Inflammatory macrophage treated with lipopolysaccharide for 1 hour (primary cell): ENCODE data around the gene CRYBG2.
"Not testable (repeated sequence)": the region's sequence is repeated elsewhere in the genome, so short reads cannot be mapped to it uniquely, and the experiment has no call there.

Experiments
- DNase-seq, 2 donors: peaks; one replicate each; pipeline ENCODE4 v3.0.0-alpha.2; 2020 to 2022

The CRYBG2 gene

DNA sequence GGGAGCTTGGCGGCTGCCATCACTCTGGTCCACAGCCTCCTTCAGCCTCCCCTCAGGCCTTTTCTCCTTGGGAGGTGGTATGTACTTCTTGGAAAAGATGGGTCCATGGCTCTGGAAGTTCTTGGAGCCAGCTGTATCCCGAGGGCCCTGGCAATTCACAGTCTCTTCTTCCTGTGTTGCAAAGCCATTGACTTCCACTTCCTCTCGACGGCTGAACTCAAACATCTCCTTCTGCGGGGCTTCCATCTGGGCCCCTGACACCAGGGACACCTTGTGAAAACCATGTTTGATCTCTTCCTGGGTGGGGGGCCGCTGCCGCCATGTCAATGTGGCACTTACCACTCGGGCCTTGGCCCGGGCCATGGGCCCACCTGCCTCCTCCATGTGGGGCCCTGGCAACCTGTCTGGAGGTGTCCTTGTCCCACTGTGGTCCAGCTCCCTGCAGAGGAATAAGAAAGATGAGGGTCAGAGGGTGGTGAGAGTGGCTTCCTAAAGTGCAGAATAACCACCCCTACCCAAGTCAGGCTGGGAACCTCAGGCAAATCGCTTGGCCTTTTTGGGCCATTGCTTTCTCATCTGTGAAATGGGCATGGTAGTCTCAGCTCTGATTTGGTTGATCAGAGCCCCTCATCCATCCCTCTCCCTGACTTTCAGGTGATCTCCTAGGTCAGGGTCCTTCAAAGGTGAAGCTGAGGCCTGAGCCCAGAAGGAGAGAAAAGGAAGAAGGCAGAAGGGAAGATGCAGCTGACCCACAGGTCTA is 7.5 kb downstream of the CRYBG2 start:
- DNase-seq: no peak

DNA sequence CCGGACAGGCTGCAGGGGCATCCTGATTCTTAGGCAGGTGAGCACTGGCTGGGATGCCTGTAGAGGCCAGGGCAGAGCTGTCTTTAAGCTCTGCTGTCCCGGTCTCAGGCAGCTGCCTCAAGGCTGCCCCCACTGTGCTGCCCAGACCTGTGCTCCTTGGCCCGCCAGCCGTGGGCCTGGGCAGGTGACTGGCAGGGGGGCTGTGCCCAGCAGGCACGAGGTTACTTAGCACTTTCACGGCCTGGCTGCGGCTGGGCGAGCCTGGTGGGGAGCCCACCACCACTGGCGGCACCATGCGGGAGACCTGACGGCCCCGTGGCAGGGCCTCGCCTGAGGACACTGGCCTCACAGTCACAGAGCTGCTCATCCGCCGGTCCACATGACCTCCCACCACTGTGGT is 8.2 kb downstream of the CRYBG2 start:
- DNase-seq: no peak

DNA sequence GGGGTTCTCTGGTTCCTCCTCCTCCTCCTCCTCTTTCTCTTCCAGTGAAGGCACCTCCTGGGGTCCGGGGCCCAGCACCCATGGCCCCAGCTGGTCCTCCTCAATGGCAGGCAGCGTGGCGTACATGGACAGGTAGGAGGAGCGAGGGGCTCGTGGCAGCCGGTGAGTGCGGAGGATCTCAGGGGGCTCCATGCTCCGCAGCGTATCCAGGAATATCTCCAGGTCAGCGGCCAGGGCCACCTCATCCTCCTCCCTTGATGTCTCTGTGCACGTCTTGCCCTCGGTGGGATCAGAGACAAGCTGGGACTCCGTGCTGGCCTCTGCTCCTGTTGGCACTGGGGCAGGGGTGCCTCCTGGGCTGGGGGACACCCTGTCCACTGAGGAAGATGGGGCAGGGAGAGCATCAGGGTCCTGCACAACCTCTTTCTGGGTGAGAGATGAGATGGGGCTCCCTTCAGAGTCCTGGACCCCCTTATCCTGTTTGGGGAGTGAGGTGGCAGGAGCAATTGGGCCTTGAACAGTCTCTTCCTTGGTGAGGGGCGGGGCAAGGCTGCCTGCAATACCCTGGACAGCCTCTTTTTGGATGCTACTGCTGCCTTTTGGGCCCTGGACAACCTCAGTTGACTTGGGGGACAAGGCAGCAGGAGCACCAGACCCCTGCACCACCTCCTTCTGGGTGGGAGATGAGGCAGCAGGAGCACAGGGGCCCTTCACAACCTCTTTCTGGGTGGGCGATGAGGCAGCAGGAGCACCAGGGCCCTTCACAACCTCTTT is 9.6 kb downstream of the CRYBG2 start:
- DNase-seq: no peak

DNA sequence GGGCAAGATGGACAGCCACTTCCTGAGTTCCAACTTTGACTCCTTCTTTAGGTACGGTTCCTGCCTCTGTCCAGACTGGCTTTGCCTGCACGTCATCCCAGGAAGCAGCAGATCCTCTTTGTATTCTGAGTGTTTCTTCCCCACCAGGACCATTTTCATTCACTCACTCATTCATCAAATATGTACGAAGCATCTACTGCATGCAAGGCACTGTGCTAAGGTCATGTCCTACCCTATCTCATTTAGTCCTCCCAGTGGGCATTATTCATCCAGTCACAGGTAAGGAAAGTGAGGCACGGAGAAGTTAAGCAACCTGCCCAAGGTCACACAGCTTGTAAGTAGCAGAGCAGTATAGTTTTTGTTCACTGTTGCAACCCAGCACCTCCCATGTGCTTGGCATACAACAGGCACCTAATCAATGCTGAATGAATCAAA is 13.9 kb downstream of the CRYBG2 start:
- no peak for DNase-seq

DNA sequence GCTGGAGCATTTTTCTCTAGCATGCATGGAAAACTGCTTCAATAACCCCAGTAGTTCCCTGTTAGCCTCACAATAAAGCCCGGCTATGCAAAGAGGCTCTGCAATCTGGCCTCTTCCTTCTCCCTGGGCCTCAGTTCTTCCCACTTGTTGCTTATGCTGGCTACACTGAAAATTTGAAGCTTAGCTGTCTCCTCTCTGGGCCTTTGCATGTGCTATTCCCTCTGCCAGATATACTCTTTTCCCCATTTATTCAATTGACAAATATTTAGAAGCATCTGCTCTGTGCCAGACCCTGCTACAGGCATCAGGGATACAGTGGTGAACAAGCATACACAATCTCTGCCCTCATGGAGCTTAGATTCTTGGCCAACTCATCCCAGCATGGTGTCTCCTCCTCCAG is 15.3 kb downstream of the CRYBG2 start:
- DNase-seq: no peak

DNA sequence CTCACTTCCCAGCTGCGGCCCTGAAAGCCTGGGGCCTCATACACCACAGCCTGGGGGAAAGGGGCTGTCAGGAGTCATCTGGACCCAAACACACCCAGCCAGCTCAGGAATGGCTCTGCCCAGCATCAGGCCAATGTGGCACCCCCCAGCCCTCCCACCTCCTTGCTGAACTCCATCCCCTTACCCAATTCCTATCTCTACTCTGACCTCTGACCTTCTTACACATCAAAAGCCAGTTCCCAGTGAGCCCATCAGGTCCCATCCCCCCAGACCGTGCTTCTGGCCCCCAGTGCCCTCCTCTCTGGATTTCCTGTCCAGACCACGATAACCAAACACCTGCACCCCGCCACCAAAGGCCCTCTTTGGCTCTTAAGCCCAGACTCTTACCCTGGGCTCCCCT is 16.3 kb downstream of the CRYBG2 start:
- DNase-seq: no peak

DNA sequence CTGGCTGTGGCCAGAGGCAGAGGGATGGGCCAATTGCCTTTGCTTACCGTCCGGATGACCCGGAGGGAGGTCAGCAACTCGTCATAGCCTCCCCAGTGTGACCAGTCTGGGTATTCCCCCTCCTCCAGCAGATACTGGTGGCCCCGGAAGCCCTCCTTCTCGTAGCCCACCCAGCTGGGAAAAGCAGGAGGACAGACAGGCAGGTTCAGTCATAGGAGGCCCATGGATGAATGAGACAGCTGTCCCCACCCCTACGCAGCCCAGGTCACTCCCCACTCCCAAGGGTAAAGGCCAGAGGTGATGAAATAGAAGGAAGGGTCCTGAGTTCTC is 16.8 kb downstream of the CRYBG2 start:
- DNase-seq: no peak

DNA sequence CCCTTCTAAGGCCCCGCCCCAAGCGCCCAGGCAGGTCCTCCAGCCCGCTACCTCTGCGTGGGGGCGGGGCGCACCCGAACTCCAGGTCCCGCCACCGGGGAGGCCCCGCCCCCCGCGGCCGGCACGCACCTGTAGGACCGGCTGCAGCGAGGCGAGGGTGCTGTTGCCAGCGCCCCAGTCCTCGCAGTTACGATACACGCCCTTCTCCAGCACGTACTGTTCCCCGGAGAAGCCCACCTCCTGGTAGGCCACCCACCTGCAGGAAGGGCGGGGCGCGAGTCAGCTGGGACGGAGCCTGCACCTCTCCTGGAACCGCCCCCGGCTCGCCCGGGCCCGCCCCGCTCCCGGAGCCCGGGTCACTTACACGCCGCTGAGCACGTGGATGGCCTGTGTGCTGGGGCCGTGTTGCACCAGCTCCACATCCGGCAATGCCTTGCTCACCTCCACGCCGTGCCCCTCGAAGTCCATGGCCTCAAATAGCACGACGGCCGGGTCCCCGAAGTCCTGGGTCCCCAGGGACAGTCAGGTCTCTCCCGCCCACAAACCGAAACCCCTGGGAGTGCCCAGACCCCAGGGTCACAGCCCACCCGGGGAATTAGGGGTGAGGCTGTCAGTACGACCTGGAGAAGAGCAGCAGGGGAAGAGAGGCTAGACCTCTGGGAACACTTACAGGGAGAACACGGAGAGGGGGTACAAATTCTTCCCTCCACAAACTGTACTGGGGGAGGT is 17.3 kb downstream of the CRYBG2 start:
- peak in 1 of 2 donors; percentile 15 for DNase-seq

DNA sequence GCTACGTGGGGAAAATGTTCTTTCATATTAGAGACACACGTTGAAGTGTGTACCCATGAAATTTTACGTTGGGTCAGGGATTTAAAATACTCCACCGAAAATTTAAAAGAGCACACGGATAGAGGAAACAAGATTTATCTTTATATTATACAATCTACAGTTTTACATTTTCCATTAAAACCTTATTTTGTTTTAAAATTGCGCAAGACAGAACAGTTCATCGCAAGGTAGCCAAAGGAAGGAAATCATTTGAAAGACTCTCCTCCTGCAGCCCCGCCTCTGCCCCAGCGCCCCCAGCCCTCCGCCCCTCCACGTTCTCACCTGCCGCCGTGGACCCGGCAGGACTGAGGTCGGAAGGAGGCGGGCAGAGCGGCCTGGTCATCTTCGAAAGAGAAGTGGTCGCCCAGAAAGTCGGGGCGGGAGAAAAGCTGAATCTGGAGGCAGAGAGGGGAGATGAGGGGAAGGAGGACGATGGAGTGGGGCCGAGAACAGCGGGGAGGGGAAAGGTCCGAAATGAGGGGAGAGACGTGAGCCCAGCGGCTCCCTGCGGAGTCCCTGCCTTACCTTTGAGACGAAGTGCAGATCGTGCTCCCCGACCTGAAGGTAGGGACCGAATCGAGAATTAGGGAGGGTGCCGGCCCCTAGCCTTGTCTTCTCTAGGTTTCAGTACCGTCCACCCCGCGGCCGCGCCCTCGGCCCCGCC is 18.0 kb downstream of the CRYBG2 start:
- peak in 1 of 2 donors; percentile 56 for DNase-seq

DNA sequence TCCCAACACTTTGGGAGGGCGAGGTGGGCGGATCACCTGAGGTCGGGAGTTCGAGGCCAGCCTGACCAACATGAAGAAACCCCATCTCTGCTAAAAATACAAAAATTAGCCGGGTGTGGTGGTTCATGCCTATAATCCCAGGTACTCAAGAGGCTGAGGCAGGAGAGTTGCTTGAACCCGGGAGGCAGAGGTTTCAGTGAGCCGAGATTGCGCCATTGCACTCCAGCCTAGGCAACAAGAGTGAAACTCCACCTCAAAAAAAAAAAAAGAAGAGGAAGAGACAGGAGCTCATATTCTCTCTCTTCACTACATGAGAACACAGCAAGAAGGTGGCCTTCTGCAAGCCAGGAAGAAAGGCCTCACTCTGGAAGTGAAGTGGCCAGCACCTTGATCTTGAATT is 20.6 kb downstream of the CRYBG2 start:
- DNase-seq: not testable (repeated sequence)

DNA sequence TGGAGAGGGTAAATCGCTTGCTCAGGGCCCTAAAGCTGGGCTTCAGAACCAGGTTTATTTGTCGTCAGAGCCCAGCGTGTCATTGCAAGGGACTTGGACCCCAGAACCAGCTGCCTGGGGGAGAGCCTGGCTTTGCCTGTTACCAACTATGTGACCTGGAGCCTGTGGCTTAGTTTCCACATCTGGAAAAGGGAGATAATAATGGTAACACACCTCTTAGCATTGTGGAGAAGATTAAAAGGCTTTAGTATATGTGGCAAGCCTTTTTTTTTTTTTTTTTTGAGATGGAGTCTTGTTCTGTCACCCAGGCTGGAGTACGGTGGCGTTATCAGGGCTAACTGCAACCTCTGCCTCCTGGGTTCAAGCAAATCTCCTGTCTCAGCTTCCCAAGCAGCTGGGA is 23.7 kb downstream of the CRYBG2 start:
- no peak for DNase-seq

DNA sequence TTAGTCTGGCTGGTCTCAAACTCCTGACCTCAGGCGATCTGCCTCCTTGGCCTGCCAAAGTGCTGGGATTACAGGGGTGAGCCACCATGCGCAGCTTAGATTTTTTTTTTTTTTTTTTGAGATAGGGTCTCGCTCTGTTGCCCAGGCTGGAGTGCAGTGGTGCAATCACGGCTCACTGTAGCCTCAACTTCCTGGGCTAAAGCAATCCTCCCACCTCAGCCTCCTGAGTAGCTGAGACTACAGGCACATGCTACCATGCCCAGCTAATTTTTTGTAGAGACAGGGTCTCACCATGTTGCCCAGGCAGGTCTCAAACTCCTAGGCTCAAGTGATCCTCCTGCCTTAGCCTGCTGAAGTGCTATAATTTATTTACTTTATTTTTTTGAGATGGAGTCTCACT is 24.6 kb downstream of the CRYBG2 start:
- DNase-seq: not testable (repeated sequence)

DNA sequence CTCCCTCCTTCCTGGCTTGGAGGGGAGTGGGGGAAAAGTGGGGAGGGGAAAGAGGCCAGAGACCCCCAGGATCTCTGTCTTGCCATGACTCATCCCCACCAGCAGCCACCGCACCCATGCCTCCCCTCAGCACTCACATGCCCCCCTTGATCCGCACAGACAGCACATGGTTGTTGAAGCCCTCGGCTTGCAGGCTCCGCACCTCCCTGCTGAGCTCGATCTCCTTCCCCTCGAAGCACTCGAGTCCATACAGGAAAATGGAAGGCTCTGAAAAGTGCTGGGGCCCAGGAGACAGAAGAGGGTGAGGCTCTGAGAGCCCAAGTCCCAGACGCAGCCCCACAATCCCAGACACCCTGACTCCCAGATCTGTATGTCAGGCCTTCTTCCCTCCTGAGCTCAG is 25.3 kb downstream of the CRYBG2 start:
- DNase-seq: no peak

DNA sequence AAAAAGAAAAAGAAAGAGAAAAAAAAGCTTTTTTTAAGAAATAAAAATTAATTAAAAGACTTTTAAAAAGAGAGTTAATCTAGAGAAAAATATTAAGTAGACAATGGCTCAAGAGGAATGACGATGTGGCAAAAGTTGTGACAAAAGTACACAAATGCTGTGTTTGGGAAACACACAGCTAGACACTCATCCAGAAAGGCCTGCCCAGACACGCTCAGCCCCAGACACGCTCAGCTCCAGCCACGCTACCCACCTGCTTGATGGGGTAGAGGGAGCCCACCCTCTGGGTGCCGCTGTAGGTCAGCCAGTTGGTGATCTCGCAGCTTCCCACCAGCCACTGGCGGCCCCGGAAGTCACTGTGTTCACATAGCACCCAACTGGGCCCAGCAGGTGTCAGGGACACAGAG is 26.0 kb downstream of the CRYBG2 start:
- no peak for DNase-seq

DNA sequence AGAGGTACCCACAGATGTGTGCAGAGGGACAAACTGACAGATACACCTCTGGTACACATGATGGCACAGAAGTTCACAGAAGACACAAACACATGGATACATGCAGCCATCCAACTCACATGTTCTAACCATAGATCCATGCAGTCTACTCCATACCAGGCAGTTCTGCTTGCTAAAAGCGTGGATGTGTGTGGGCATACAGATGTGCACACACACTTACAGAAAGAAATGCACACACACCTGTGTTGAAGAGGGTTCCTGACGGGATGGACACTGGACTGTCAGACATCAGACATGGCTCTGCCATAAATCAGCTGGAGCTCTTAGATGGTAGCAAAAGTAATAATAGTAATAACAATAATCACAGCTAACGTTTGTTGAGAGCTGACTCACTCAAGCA is 29.4 kb downstream of the CRYBG2 start:
- DNase-seq: no peak

DNA sequence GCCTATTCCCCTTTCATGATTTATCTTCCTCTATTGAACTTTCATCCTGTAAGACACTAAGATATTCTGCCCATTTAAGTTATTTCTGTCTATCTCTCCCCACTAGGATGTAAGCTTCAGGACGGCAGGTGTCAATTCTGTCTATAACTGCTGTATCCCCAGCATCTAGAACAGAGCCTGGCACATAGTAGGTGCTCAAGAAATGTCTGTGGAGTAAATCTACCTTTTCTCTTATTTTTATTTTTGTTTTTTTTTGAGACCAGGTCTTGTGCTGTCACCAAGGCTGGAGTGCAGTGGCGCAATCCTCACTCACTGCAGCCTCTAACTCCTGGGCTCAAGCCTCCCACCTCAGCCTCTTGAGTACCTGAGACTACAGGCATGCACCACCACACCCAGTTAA is 30.5 kb downstream of the CRYBG2 start:
- no peak for DNase-seq

DNA sequence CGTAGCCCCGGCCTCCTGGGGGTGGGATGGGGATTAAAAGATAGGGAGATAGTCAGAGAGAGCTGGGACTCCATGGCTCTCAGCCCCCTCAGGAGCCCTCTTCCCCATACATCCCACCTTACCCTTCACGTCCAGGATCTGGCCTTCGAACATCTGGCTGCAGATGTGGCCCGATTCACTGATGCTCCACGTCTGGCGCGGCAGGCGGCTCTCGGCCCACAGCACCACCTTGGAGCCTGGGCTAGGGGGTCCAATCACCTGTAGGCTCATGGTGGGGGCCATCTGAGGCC is 31.9 kb downstream of the CRYBG2 start:
- DNase-seq: no peak

DNA sequence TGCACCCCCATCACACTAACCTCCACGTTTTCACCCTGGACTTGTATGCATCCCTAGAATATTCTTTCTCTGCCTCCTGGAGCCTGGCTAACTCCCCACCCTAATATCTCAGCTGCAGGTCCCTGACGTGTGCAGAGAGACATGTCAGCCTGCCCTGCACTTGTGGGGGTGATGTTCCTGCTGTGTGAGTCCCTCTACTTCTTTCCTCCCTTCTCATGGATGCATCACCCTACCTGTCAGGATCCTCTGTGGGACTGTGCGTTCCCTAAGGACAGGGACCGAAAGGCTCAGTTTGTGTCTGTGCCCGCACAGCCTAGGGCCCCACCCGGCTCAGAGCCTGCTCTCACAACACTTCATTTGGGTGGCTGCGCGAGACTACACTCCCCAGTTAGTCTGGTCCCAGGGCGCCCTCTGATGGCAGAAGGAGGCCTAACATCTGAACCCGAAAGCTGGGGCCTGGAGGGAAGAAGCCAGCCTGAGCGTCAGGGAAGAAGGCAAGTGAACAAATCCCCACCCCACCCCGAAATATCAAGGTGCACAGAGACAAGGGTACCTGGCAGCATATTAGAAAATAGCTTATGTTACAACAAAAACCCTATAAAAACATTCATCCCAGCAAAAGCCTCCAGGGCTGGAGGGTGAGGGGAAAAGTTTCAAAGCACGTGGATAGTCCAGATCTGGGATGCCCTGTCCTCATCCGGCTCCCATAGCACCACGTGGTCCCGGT is 32.5 kb downstream of the CRYBG2 start:
- DNase-seq: peak; percentile 68 to 99

DNA sequence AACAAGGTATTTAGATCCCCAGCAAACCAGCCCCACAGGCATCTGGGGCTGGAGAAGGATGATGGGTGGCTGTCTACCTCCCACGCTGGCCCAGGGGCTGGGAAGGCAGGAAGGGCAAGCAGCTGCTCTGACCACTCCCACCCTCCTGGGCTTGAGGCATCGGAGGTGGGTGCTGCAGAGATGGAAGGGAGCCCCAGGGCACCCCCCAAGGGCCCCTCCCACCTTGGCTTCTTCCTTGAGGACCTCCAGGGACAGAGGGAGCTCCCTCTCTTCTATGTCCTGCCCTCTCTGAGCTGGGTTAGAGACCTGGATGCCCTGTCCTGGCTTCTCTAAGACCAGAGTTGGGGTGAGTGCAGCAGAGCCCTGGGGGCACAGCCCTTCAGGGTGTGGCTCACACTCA is 33.0 kb downstream of the CRYBG2 start:
- DNase-seq: no peak

DNA sequence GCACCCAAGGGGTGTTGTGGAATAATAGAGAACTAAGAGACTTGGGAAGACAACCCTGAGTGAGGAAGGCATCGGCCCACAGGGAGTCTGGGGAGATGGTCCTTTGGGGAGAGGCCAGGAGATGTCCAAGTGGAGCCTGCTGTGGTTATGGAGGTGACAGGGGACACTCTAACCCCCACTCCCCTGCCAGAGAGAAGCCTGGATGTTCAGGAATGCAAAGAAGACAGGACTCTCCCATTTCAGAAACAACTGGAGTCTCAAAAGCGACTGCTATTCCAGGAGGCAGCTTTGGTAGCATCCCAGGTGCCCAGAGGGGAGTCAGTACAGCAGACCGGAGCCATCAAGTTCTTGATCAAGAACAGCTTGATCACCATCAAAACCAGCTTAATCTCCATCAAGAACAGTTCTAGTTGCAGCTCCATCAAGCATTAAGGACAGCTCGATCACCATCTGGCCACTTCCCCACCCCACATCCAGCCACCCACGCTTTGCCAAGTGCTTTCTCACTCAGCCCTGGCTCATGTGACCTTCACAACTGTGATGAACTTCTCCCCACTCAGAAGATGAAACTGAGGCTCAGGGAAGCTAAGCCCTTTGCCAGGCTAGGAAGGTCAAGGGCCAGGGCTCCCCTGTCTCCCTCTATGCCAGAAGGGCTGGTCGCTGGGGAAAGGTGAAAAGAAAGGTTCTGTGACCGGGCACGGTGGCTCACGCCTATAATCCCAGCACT is 35.4 kb downstream of the CRYBG2 start:
- DNase-seq: peak; percentile 88 to 89

DNA sequence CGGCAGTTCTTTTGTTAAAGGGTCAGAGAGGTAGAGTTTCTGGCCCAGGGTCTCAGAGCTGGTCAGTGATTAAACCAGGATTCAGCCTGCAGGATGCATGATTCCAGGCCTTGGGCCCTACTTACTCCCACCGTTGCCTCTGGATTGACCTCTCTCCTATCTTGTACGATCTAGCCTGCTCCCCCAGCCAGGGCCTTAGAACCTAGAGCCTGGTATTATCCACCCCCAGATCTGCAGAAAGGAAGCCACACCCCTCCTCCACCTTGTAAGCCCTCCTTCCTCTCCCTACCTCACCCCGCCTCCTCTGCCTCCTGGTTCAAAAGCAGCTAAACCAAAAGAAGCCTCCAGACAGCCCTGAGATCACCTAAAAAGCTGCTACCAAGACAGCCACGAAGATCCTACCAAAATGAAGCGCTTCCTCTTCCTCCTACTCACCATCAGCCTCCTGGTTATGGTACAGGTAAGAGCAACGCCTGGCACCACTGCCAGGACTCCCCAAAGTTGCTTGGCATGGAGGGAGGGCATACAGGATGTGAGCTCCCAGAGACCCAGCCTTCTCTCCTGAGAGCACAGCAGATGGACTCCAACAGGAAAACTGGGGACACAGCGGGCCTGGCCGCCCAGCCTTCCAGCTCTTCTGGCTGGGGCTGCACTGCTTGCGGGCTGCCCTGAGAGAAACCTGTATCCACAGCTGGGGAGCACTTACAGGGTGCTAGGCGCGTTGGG is 36.2 kb downstream of the CRYBG2 start, which contains the start of gene CD52:
TSS of gene CD52 (plus strand) at position 347 of the 726 bp plus-strand sequence. CDS start at position 407, 60 bp downstream.
- no peak for DNase-seq
